GM12872 (cell line): Measurements from ENCODE around the gene SPRED1.

Experiments used
- TF ChIP-seq, protein P1 (sequence below): IDR thresholded peaks from 3 replicates; pipeline ENCODE4 v1.5.1; 2011; ENCODE audit warnings: low read depth, mild to moderate bottlenecking, low read length, moderate library complexity; ENCODE audit not compliant: insufficient read depth

The SPRED1 gene

DNA sequence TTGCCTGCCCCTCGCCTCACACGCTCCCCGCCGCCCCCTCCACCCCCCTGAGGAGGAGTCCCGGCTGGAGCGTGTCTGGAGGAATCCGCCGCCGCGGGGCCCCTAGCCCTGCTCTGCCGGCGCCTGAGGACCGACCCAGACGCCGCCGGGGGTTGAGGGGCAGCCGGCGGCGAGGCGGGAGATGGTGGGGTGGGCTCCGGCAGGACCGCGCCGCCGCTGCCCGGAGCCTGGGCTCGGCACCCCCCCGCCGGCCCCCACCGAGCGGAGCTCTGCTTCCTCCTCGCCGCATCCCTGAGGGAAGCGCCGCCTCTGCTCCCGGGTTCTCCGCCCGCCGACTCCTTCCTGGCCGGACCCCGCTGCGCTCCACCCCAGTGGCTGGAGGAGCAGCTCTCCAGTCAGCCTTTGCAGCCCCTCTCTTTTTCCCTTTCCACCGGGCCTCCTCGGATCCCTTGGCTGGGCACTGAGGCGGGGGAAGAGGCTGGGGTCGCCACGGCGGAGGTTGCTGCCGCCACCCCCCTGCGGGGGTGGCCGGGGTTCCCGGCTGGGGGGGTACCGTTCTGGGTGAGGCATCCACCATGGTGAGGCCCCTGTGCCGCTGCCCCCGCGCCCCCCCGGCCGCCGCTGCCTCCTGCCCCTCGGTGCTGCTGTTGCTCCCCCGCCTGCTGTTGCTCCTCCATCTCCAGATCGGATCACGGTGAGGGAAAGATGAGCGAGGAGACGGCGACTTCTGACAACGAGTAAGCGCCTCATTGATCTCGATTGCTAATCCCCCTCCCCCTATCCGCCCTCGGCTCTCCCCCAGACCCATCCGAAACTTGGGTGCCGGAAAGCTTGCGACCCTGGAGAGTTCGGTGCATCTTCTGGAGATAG, at the start of gene SPRED1:
Gene SPRED1, plus strand, starts transcription at position 356 of the 870 bp plus-strand sequence. Its CDS starts 350 bp downstream, at position 706.
- TF ChIP-seq, protein P1, sequence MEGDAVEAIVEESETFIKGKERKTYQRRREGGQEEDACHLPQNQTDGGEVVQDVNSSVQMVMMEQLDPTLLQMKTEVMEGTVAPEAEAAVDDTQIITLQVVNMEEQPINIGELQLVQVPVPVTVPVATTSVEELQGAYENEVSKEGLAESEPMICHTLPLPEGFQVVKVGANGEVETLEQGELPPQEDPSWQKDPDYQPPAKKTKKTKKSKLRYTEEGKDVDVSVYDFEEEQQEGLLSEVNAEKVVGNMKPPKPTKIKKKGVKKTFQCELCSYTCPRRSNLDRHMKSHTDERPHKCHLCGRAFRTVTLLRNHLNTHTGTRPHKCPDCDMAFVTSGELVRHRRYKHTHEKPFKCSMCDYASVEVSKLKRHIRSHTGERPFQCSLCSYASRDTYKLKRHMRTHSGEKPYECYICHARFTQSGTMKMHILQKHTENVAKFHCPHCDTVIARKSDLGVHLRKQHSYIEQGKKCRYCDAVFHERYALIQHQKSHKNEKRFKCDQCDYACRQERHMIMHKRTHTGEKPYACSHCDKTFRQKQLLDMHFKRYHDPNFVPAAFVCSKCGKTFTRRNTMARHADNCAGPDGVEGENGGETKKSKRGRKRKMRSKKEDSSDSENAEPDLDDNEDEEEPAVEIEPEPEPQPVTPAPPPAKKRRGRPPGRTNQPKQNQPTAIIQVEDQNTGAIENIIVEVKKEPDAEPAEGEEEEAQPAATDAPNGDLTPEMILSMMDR = no peak

DNA sequence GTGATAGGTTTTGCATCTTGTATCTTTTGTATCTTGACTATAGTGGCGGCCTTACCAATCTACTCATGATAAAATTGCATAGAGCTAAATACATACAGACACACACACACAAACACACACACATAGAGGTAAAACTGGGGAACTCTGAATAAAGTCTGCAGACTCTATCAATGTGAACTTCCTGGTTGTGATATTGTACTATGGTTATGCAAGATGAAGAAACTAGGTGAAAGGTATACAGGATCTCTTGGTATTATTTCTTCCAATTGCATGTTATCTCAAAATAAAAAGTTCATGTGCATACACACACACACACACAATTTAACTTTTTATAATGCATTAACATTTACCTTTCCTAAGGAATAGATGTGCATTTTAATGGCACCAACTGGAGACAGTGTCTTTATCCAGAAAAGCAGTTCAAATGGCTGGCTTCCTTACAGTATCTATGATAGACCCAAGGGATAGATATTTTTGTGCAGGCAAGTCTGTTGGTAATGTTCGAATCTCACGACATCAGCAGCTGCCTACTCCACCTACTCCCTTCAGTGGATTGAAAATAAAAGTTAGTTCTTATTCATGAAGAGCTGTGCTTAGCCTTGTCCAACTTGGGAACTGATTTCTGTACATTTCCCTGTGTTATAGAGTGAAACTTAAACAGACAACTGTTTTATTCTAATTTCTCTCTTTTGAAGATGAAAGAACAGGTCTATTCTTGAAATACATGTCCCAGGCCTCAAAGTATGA, 46.9 kb upstream of the SPRED1 start:
- TF ChIP-seq, protein P1 = no peak

DNA sequence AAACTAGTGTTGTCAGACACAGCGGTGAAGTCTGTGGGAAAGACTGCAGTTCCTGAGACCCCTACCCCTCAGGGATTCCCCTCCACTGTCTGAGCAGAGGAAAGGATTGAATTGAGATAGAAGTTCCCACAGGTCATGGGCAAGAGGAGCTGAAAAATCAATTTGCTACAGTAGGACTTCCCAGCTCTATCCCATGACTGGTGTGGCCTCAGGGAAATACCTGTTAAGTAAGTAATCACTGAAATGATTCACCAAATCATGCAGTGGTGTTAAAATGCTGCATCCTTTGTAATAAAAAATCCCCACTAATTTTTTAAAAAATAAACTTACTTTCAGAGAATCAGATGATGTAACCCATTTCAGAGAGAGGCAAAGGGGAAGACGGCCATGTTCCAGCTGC, 45.0 kb upstream of the SPRED1 start:
- TF ChIP-seq, protein P1 = no peak

DNA sequence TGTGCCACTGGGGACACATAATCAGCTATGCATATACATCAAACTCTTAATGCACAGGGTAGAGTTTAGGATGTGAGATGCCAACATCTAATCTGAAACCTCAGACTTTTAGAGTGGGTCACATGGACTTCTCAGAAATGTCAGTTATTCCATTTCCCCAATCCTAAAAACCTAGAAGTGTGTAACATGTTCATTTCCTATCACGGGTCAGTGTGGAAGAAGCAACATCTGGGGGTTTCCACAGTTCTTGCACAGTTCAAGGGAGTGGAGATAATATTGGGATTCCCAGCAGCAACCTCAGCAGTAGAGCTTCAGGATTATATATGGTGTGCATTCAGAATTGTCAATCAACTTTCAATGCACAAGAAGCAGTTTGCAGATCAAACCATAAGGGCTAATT, 44.4 kb upstream of the SPRED1 start:
- TF ChIP-seq, protein P1 = no peak

DNA sequence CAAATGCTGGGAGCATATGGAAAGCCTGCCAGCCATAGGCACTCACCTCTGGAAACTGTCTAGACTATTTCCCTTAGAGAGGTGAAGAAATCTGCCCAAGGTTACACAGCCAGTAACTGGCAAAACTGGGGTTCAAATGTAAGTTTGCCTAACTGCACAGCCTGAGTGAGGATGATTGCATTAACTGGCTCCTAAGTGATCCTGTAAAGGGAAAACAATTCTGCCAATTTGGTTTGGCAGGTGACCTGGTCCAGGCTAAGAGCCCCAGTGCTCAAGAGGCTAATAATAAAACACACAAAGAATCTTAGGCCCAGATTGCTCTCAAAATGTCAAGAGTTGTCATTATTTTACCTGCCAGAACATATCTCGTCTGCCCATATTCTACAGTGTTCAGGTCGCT, 43.9 kb upstream of the SPRED1 start:
- TF ChIP-seq, protein P1 = no peak

DNA sequence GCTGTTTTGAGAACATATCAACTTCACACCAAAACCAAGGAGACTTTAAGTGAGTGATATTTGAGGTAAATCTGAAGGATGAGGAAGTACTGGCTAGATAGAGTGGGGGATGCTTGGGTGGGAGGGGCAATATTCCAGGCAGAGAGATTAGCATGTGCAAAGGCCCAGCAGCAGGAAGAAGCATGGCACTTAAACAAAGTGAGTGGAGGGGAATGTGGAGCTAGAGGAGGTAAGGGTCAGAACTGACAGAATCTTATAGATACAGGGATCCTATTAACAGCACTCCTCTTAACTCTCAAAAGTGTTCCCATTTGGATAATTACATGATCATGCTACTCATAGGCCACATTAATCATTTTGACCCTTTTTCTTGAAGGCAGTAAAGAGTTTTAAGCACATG, 41.4 kb upstream of the SPRED1 start:
- TF ChIP-seq, protein P1 = no peak

DNA sequence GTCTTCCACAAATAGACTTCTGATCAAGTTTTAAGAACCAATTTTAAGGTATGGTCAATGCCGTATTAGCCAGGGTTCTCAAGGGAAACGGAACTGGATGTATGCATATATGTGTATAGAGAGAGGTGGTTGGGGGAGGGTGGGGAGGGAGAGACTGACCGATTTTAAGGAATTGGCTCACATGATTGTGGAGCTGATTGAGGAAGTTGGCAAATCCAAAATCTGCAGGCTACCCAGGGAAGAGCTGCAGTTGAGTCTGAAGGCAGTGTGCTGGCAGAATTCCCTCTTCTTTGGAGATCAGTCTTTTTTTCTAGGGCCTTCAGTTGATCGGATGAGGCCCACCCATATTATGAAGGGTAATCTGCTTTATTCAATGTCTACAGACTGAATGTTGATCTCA, 40.8 kb upstream of the SPRED1 start:
- TF ChIP-seq, protein P1 = no peak
